Lung (tissue), 12 donors: Measurements from ENCODE around the gene FNDC11. TPM values are rescaled to one million over a fixed set of nuclear protein-coding genes. Genes with fewer than 3 reads are reported as not detected.
"Not testable (repeated sequence)": the region's sequence is repeated elsewhere in the genome, so short reads cannot be mapped to it uniquely, and the experiment has no call there.

Source experiments
- ATAC-seq: fragments of 200-7000 bp; cut with Tn5 transposase; one replicate; pipeline ENCODE4 v1.9.1; 2020; ENCODE audit warnings: moderate number of reproducible peaks; ENCODE audit not compliant: insufficient read depth, low FRiP score
- DNase-seq, 3 donors: peaks; one replicate each; pipeline ENCODE4 v3.0.0-alpha.2; 2013 to 2017
- H3K27ac ChIP-seq, 2 donors: one replicate each; pipeline ENCODE4 v1.5.1; 2013; ENCODE audit warnings: mild to moderate bottlenecking in 2 of 2, moderate library complexity in 2 of 2, control low read depth in 1 of 2, inconsistent platforms in 1 of 2, low read depth in 1 of 2, low read length in 1 of 2
- H3K27me3 ChIP-seq, 3 donors: one replicate each; pipeline ENCODE4 v1.5.1; 2013; ENCODE audit warnings: low read length in 2 of 3; ENCODE audit not compliant: control insufficient read depth in 3 of 3, insufficient read depth in 3 of 3
- H3K36me3 ChIP-seq, 4 donors: one replicate each; pipeline ENCODE4 v1.5.1; 2013; ENCODE audit warnings: low read length in 4 of 4, mild to moderate bottlenecking in 1 of 4, moderate library complexity in 1 of 4; ENCODE audit not compliant: control insufficient read depth in 4 of 4, insufficient read depth in 4 of 4
- H3K4me1 ChIP-seq, 5 donors: one replicate each; pipeline ENCODE4 v1.5.1; 2013; ENCODE audit warnings: low read length in 5 of 5, mild to moderate bottlenecking in 2 of 5, moderate library complexity in 1 of 5; ENCODE audit not compliant: control insufficient read depth in 5 of 5, insufficient read depth in 5 of 5
- H3K4me3 ChIP-seq: one replicate; pipeline ENCODE4 v1.5.1; 2013; ENCODE audit warnings: mild to moderate bottlenecking, control low read depth, moderate library complexity
- H3K9ac ChIP-seq, 2 donors: one replicate each; pipeline ENCODE4 v1.5.1; 2013; ENCODE audit warnings: low read length in 2 of 2, control low read depth in 1 of 2; ENCODE audit not compliant: insufficient read depth in 1 of 2
- H3K9me3 ChIP-seq, 4 donors: one replicate each; pipeline ENCODE4 v1.5.1; 2013; ENCODE audit warnings: low read length in 3 of 4, mild to moderate bottlenecking in 1 of 4, moderate library complexity in 1 of 4; ENCODE audit not compliant: control insufficient read depth in 4 of 4, insufficient read depth in 3 of 4
- CTCF ChIP-seq: IDR thresholded peaks from 2 replicates; pipeline ENCODE4 v1.5.1; 2012; ENCODE audit warnings: mild to moderate bottlenecking; ENCODE audit errors: control extremely low read depth, extremely low read depth
- WGBS, 2 donors: extraction: QIAGEN DNeasy Blood & Tissue Kit; methylation state at CpG; one replicate each; pipeline ENCODE4 v1.1.7; 2013; 5-methylcytosine and 5-hydroxymethylcytosine counted together
- polyA plus RNA-seq, 2 donors: library from polyadenylated mRNA; stranded (reverse); fragments of 200-250 nt; gene quantifications; one replicate each; pipeline ENCODE4 v1.2.1, GENCODE V29; 2013
- total RNA-seq, 2 donors: library from RNA; depleted of rRNA in 1 of 2; stranded (reverse); fragments of >200 nt in 1 of 2; gene quantifications; one replicate each; pipeline ENCODE4 v1.2.1, GENCODE V29; 2014 to 2021
- donor health status: control.
- donor health status: control.
- donor health status: Bipolar disorder and iron deficiency.
- donor health status: healthy.
- donor health status: DM: yes; HTN: yes; CAD: no.

The FNDC11 gene
- total and polyA plus RNA-seq, 4 donors, result 1.0 to 3.2 (median 2.3) TPM

- no peak for TF ChIP-seq CTCF
- peaks cover 0 to 2% (median 0%) of the 10 kb centered on the region in 5 donors for H3K4me1 ChIP-seq
- no peak overlapping the region for H3K27ac ChIP-seq
- H3K27me3 ChIP-seq, result peaks cover 0 to 2% (median 0%) of the 10 kb centered on the region in 3 donors
- peaks cover 0 to 22% (median 5%) of the 10 kb centered on the region in 4 donors for H3K9me3 ChIP-seq
- H3K36me3 ChIP-seq, result no peaks in the 10 kb centered on the region
- no peak overlapping the region for H3K9ac ChIP-seq
- no peak for DNase-seq
- ATAC-seq, result no peak
- no peak overlapping the region for H3K4me3 ChIP-seq
- 82 to 83% methylated on average over 9 of the region's 9 CpGs for whole genome bisulfite sequencing, 2 donors
Observed at GRCh38 chr20:63509088-63509564, 44.8 kb upstream of the FNDC11 start.

GRCh38 chr20:63513207-63513606, 40.8 kb upstream of the FNDC11 start:
- Histone ChIP-seq H3K4me1 (peaks cover 0 to 2% (median 0%) of the 10 kb centered on the region in 5 donors), H3K9ac (no peak overlapping the region), H3K27me3 (no peaks in the 10 kb centered on the region), H3K9me3 (peaks cover 0 to 1% (median 0%) of the 10 kb centered on the region in 4 donors), H3K27ac (no peak overlapping the region), H3K4me3 (no peak overlapping the region), H3K36me3 (no peaks in the 10 kb centered on the region)
- TF ChIP-seq CTCF, result no peak
- 90 to 92% methylated on average over 3 of the region's 3 CpGs for WGBS, 2 donors
- DNase-seq, result no peak
- no peak for ATAC-seq

- H3K27ac ChIP-seq, H3K4me3 ChIP-seq, H3K4me1 ChIP-seq, H3K27me3 ChIP-seq, H3K36me3 ChIP-seq, ATAC-seq, DNase-seq, H3K9ac ChIP-seq, H3K9me3 ChIP-seq: not testable (repeated sequence)
- WGBS, 2 donors, result 52 to 65% methylated on average over 10 of the region's 10 CpGs
Observed at GRCh38 chr20:63514520-63514919, 39.4 kb upstream of the FNDC11 start.

- Histone ChIP-seq H3K4me3 (no peak overlapping the region), H3K4me1 (peaks cover 0 to 19% (median 7%) of the 10 kb centered on the region in 5 donors), H3K9ac (no peak overlapping the region), H3K9me3 (no peaks in the 10 kb centered on the region), H3K27ac (no peak overlapping the region), H3K36me3 (peaks cover 0 to 15% (median 7%) of the 10 kb centered on the region in 4 donors), H3K27me3 (no peaks in the 10 kb centered on the region)
- 91 to 93% methylated on average over 32 of the region's 32 CpGs for WGBS, 2 donors
- no peak for ATAC-seq
- DNase-seq, result no peak
- no peak for TF ChIP-seq CTCF
Observed at GRCh38 chr20:63517376-63518309, 36.3 kb upstream of the FNDC11 start.
